Chondrocyte (in vitro differentiated cells): ENCODE data around the gene MAN1A1. TPM values are rescaled to one million over a fixed set of nuclear protein-coding genes. Genes with fewer than 3 reads are reported as not detected.
"Not testable (repeated sequence)": the region's sequence is repeated elsewhere in the genome, so short reads cannot be mapped to it uniquely, and the experiment has no call there.

ENCODE experiments used
- DNase-seq: peaks from one replicate; pipeline ENCODE4 v3.0.0; 2021; ENCODE audit warnings: mixed read lengths, low spot score
- H3K27ac Mint-ChIP-seq: one replicate; pipeline ENCODE4 v1.8.0; 2021; ENCODE audit warnings: mild to moderate bottlenecking, moderate library complexity, mixed read lengths; ENCODE audit not compliant: unreplicated experiment
- H3K27me3 Mint-ChIP-seq: 2 replicates; pipeline ENCODE4 v1.8.0; 2021; ENCODE audit warnings: low read depth, mixed read lengths
- H3K36me3 Mint-ChIP-seq: 2 replicates; pipeline ENCODE4 v1.8.0; 2021; ENCODE audit warnings: low read depth, mixed read lengths
- H3K4me1 Mint-ChIP-seq: 2 replicates; pipeline ENCODE4 v1.8.0; 2021; ENCODE audit warnings: low read depth, mild to moderate bottlenecking, mixed read lengths
- H3K4me3 Mint-ChIP-seq: one replicate; pipeline ENCODE4 v1.8.0; 2021; ENCODE audit warnings: mild to moderate bottlenecking, moderate library complexity, mixed read lengths; ENCODE audit not compliant: unreplicated experiment
- H3K9me3 Mint-ChIP-seq: 2 replicates; pipeline ENCODE4 v1.8.0; 2021; ENCODE audit warnings: low read depth, mixed read lengths
- total RNA-seq: library from RNA; stranded (reverse); gene quantifications from 3 replicates; pipeline ENCODE4 v1.2.1, GENCODE V29; 2021
- TF ChIP-seq, protein P1 (sequence below): fragments of 200-600 bp; sonication (generic); IDR thresholded peaks from 2 replicates; pipeline ENCODE4 v1.5.0; 2021; ENCODE audit warnings: antibody characterized with exemption, mild to moderate bottlenecking, moderate library complexity

MAN1A1 gene
- total RNA-seq, 1 donor from 2014 or later: 7.2 TPM

DNA sequence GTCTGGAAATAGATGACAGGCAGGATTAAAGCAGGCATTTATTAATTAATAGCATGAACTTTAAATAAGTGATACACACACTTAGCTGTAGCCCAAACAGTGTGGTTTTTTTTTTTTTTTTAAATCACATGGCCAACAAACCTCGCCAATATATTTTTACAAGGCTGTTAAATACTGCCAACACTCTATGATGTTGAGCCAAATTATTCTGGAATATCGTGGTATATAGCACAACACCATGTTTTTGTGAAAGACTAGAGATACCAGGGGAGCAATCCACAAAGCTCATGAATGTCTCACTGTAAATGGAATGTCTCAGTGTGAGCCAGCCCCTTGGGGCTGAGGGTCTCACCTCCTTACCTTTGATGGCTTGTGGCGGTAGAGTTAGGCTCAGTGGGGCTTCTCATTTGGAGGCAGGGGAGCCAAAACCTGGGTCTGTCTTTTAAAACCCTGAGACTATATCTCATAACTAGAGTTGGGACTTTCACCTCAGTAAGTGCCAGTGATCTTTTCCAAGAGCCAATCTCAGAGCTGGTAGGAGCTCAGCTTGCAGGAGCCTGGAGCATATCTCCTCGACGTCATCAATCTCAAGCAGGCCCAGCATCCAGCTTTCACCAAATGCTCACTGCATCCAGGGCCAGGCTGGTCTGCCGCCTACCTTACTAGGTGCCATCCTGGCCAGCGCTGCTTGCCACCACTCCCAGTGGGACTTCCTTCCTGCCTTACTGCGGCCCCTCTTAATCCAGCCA is 192.6 kb downstream of the MAN1A1 start:
- H3K4me1 Mint-ChIP-seq: no peaks in the 10 kb centered on the region
- no peaks in the 10 kb centered on the region for H3K36me3 Mint-ChIP-seq
- TF ChIP-seq, protein P1, sequence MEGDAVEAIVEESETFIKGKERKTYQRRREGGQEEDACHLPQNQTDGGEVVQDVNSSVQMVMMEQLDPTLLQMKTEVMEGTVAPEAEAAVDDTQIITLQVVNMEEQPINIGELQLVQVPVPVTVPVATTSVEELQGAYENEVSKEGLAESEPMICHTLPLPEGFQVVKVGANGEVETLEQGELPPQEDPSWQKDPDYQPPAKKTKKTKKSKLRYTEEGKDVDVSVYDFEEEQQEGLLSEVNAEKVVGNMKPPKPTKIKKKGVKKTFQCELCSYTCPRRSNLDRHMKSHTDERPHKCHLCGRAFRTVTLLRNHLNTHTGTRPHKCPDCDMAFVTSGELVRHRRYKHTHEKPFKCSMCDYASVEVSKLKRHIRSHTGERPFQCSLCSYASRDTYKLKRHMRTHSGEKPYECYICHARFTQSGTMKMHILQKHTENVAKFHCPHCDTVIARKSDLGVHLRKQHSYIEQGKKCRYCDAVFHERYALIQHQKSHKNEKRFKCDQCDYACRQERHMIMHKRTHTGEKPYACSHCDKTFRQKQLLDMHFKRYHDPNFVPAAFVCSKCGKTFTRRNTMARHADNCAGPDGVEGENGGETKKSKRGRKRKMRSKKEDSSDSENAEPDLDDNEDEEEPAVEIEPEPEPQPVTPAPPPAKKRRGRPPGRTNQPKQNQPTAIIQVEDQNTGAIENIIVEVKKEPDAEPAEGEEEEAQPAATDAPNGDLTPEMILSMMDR: no peak
- H3K27me3 Mint-ChIP-seq: peaks cover 28% of the 10 kb centered on the region
- H3K9me3 Mint-ChIP-seq: no peaks in the 10 kb centered on the region
- H3K27ac Mint-ChIP-seq: no peak overlapping the region
- H3K4me3 Mint-ChIP-seq: no peak overlapping the region
- DNase-seq: no peak

DNA sequence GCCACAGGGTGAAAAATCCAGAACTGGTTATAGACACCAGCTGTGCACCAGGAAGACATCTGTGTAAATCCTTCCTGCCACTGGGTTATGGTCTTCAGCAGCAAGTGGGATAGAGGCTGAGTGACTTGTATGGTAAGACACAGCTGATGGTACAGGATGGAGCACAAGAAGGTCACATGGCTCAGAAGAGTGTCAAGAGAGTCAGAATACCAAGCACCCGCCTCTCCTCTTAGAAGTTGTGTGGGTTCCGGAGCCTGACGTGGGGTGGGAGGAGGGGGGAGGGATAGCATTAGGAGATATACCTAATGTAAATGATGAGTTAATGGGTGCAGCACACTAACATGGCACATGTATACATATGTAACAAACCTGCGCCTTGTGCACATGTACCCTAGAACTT is 193.5 kb downstream of the MAN1A1 start:
- H3K9me3 Mint-ChIP-seq, H3K4me3 Mint-ChIP-seq, H3K27ac Mint-ChIP-seq, H3K4me1 Mint-ChIP-seq, DNase-seq, H3K36me3 Mint-ChIP-seq: not testable (repeated sequence)
- peaks cover 28% of the 10 kb centered on the region for H3K27me3 Mint-ChIP-seq

DNA sequence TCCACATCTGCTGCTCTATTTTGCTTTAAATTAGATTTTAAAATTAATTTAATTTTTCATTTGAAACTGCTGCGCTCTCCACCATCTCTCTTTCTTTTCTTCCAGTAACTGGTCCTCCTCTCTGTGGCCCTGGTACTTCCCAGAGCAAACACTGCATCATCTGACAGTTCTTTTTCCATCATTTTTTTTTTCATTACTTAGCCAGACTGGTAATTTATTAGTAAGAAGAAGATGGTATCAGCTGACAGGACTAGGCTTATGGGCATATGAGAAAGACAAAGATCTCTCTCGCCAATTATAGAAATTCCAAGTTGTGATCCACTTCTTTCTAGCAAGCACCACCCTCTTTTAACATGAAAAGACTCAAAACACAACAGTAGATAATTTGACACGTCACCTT is 197.4 kb downstream of the MAN1A1 start:
- H3K27ac Mint-ChIP-seq: no peak overlapping the region
- H3K4me3 Mint-ChIP-seq: no peak overlapping the region
- peaks cover 8% of the 10 kb centered on the region for H3K27me3 Mint-ChIP-seq
- no peaks in the 10 kb centered on the region for H3K36me3 Mint-ChIP-seq
- H3K9me3 Mint-ChIP-seq: no peaks in the 10 kb centered on the region
- TF ChIP-seq, protein P1: no peak
- DNase-seq: no peak
- peaks cover 23% of the 10 kb centered on the region for H3K4me1 Mint-ChIP-seq

DNA sequence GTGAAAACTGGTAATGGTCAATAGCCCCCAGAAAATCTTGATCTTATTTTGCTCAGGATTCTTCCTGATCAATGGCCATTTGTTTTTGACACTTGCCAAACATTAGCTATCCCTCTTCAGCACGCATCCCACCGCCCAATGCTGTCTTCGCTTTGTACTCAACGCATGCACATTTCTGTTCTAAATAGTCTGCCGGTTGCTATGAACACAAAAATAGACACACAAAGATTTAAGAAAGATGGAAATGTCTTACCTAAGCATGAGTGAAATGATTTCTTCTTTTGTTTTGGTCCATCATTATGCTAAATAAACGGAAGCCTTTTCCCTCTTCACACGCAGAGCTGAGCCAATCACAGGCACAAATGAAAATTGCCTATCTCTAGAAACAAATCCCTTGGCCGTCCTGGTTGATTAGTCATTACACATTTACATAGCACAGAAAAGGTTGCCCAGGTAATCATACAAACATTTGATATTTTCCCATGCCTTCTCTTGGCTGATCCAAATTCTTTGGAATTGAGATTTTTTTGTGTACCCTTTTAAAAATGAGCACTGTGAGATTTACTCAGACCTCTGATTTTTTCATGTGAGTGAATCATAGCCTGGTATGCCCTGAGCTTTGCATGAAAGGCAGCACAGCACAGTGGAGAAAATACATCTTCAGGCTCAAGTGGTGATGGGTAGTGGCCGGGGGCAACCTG is 200.6 kb downstream of the MAN1A1 start:
- TF ChIP-seq, protein P1: no peak
- peaks cover 34% of the 10 kb centered on the region for H3K4me1 Mint-ChIP-seq
- H3K27me3 Mint-ChIP-seq: peaks cover 6% of the 10 kb centered on the region
- no peak overlapping the region for H3K4me3 Mint-ChIP-seq
- no peaks in the 10 kb centered on the region for H3K36me3 Mint-ChIP-seq
- H3K27ac Mint-ChIP-seq: no peak overlapping the region
- H3K9me3 Mint-ChIP-seq: no peaks in the 10 kb centered on the region
- DNase-seq: no peak

DNA sequence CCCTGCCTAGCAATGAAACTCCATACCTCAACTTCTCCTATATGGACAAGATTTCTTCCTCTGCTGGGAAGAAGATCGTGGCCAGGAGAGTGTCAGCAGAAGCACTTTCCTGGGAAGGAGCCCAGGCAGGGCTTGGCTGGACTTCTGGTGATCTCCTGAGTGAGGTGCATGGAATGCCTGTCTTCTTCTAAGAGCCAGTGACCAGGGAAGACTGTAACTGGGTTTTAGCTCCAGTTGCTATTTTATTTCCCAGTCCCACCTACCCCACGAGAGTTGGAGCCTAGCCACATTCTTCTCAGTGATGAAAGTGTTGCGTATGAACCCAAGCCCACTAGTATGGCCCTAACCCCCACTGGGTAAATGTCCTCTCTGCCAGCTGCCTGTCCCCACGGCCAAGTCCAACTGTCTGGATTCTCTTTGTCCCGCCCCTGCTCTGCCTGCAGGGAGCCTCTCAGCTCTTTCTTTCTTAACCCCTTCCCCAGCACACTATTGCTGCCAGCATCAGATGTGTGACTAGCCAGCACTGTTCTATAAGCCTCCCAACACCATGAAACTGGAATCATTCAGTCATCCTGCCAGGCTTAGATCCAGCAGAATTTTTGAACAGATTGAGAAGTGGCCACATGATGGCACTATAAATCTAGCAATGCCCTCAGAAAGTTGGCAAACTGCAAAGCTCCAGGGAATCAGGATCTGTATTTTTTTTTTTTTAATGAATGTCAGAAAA is 201.3 kb downstream of the MAN1A1 start:
- H3K27ac Mint-ChIP-seq: peak overlapping the region; percentile 74
- DNase-seq: no peak

More for the DNA sequence above, 201.3 kb downstream of the MAN1A1 start:
- H3K27me3 Mint-ChIP-seq: peaks cover 4% of the 10 kb centered on the region
- TF ChIP-seq, protein P1: peak; percentile 94
- H3K4me1 Mint-ChIP-seq: peaks cover 34% of the 10 kb centered on the region
- no peak overlapping the region for H3K4me3 Mint-ChIP-seq
- no peaks in the 10 kb centered on the region for H3K9me3 Mint-ChIP-seq
- no peaks in the 10 kb centered on the region for H3K36me3 Mint-ChIP-seq
